K562 (cell line): ENCODE data around the gene MAP2K6. TPM values are rescaled to one million over a fixed set of nuclear protein-coding genes. Genes with fewer than 3 reads are reported as not detected.

Experiments
- ATAC-seq: fragments of 200-7000 bp; cut with Tn5 transposase; 3 replicates; pipeline ENCODE4 v1.9.1; 2020; ENCODE audit warnings: moderate library complexity
- BruUV-seq: library from RNA; stranded (reverse); fragments of 400-500 nt; replicated peaks from 2 replicates; lab custom pipeline; 2021; lab: Mats Ljungman, UMichigan
- CTCF ChIA-PET: fragments of 300-600 bp; formaldehyde crosslinking; extraction: SDS; loops from one replicate; lab custom pipeline; 2021; ENCODE audit warnings: low intra/inter-chr PET ratio; lab: Yijun Ruan, JAX
- POLR2A ChIA-PET: fragments of 300-600, 350-650 bp; sonication (Branson Sonifier 250); formaldehyde crosslinking; extraction: SDS; loops from one replicate; lab custom pipeline; 2021; ENCODE audit warnings: antibody characterized with exemption, inconsistent platforms; lab: Yijun Ruan, JAX
- DNase-seq, 4 experiments: peaks; one replicate each; pipeline versions ENCODE4 v3.0.0 to v3.0.0-alpha.2; 2011 to 2018; ENCODE audit warnings: low spot score in 3 of 4, mixed read lengths in 3 of 4; ENCODE audit errors: extremely low read depth in 1 of 4
- FAIRE-seq: peaks from 2 replicates; lab custom pipeline; 2011; peaks lifted over from hg19 to GRCh38; lab: Jason Lieb, UNC
- H2AFZ ChIP-seq: 2 replicates; pipeline ENCODE4 v1.6.0; 2011; ENCODE audit warnings: low read depth, low read length, control low read depth, inconsistent platforms
- H3K27ac ChIP-seq: fragments of 200-600 bp; 3 replicates; pipeline ENCODE4 v1.8.0; 2011; ENCODE audit warnings: low read depth, mild to moderate bottlenecking, control low read depth, inconsistent platforms, low read length, moderate library complexity, mixed read lengths; ENCODE audit errors: extremely low read depth
- H3K27me3 ChIP-seq, 2 experiments: fragments of 300-600 bp in 1 of 2; 2 replicates in 1 of 2; 3 replicates in 1 of 2; pipeline versions ENCODE4 v1.6.0 to v1.8.0; 2011; ENCODE audit warnings: inconsistent platforms in 2 of 2, low read length in 2 of 2, mild to moderate bottlenecking in 1 of 2, mixed read lengths in 1 of 2, moderate library complexity in 1 of 2; ENCODE audit not compliant: control insufficient read depth in 2 of 2, insufficient read depth in 2 of 2
- H3K36me3 ChIP-seq: fragments of 300-600 bp; 3 replicates; pipeline ENCODE4 v1.8.0; 2011; ENCODE audit warnings: mild to moderate bottlenecking, low read length, inconsistent platforms; ENCODE audit not compliant: control insufficient read depth, insufficient read depth
- H3K4me1 ChIP-seq, 2 experiments: fragments of 200-600 bp in 1 of 2; replicated peaks in 1 of 2; 2 replicates in 1 of 2; 3 replicates in 1 of 2; pipeline versions ENCODE4 v1.5.1 to v1.8.0; 2011; ENCODE audit warnings: inconsistent platforms in 2 of 2, low read length in 2 of 2, mild to moderate bottlenecking in 1 of 2, mixed read lengths in 1 of 2, moderate library complexity in 1 of 2; ENCODE audit not compliant: control insufficient read depth in 2 of 2, insufficient read depth in 2 of 2
- H3K4me2 ChIP-seq: 2 replicates; pipeline ENCODE4 v1.6.1; 2011; ENCODE audit warnings: low read length, control low read depth, inconsistent platforms, mixed read lengths; ENCODE audit not compliant: insufficient read depth
- H3K4me3 ChIP-seq: fragments of 200-600 bp; sonication (generic), shearing (Covaris generic); 2 replicates; pipeline ENCODE4 v1.5.1; 2016; ENCODE audit warnings: control low read depth, inconsistent platforms
- H3K79me2 ChIP-seq: fragments of 200-600 bp; 3 replicates; pipeline ENCODE4 v1.8.0; 2011; ENCODE audit warnings: low read length, inconsistent platforms; ENCODE audit not compliant: control insufficient read depth, insufficient read depth
- H3K9ac ChIP-seq, 2 experiments: 2 replicates each; pipeline versions ENCODE4 v1.6.0 to v1.6.1; 2011; ENCODE audit warnings: low read depth in 2 of 2, low read length in 2 of 2, control low read depth in 1 of 2, inconsistent platforms in 1 of 2, mild to moderate bottlenecking in 1 of 2, mixed read lengths in 1 of 2; ENCODE audit not compliant: insufficient read depth in 1 of 2
- H3K9me1 ChIP-seq: one replicate; pipeline ENCODE4 v1.6.0; 2011; ENCODE audit warnings: inconsistent platforms, mild to moderate bottlenecking, low read length, moderate library complexity; ENCODE audit not compliant: control insufficient read depth, insufficient read depth
- H3K9me3 ChIP-seq: replicated peaks from 2 replicates; pipeline ENCODE4 v1.5.1; 2011; ENCODE audit warnings: low read depth, low read length, inconsistent platforms; ENCODE audit not compliant: control insufficient read depth, insufficient read depth
- H4K20me1 ChIP-seq: replicated peaks from 2 replicates; pipeline ENCODE4 v1.6.1; 2011; ENCODE audit warnings: low read length, inconsistent platforms, mixed read lengths; ENCODE audit not compliant: control insufficient read depth, insufficient read depth
- AFF1 ChIP-seq, 2 experiments: fragments of 450-650 bp; IDR thresholded peaks; 2 replicates each; pipeline ENCODE4 v1.6.1; 2018; ENCODE audit warnings: mild to moderate bottlenecking in 2 of 2, low read depth in 1 of 2; ENCODE audit not compliant: partially characterized antibody in 2 of 2
- FOXP1 ChIP-seq: sonication (generic); formaldehyde crosslinking; IDR thresholded peaks from 2 replicates; pipeline ENCODE4 v1.8.0; 2022; ENCODE audit warnings: mild to moderate bottlenecking, missing genetic modification reagents
- FUS ChIP-seq: fragments of 200-400 bp; formaldehyde crosslinking; optimal IDR thresholded peaks from 2 replicates; pipeline ENCODE3; 2017; ENCODE audit warnings: low read depth, low read length
- IFI16 ChIP-seq: fragments of 250-450 bp; sonication (Bioruptor Pico); IDR thresholded peaks from 2 replicates; pipeline ENCODE4 v2.1.2; 2022; ENCODE audit warnings: mild to moderate bottlenecking, inconsistent platforms
- MEIS2 ChIP-seq: fragments of 450-650 bp; IDR thresholded peaks from 2 replicates; pipeline ENCODE4 v1.6.1; 2014; ENCODE audit warnings: mild to moderate bottlenecking; ENCODE audit not compliant: partially characterized antibody
- MXD1 ChIP-seq: fragments of 250-450 bp; sonication (Bioruptor Pico); IDR thresholded peaks from 2 replicates; pipeline ENCODE4 v1.8.0; 2021; ENCODE audit warnings: borderline replicate concordance, mild to moderate bottlenecking, moderate library complexity; ENCODE audit not compliant: poor library complexity, severe bottlenecking
- PTRF ChIP-seq: fragments of 450-650 bp; IDR thresholded peaks from 2 replicates; pipeline ENCODE4 v1.6.1; 2016; ENCODE audit warnings: mild to moderate bottlenecking, missing genetic modification characterization, missing compliant biosample characterization
- PTTG1 ChIP-seq: fragments of 450-650 bp; IDR thresholded peaks from 2 replicates; pipeline ENCODE4 v1.6.1; 2016; ENCODE audit warnings: low read depth, mild to moderate bottlenecking, missing genetic modification characterization, missing compliant biosample characterization
- TFE3 ChIP-seq: fragments of 450-650 bp; formaldehyde crosslinking; IDR thresholded peaks from 2 replicates; pipeline ENCODE4 v1.4.0; 2020; ENCODE audit warnings: mild to moderate bottlenecking, mixed read lengths
- WGBS: fragments of 100-300 bp; shearing (Covaris generic); methylation state at CpG from one replicate; pipeline ENCODE4 v1.1.6; 2016; ENCODE audit warnings: low coverage, mixed read lengths; ENCODE audit not compliant: insufficient coverage; ENCODE audit errors: missing lambda C conversion rate; 5-methylcytosine and 5-hydroxymethylcytosine counted together
- in situ Hi-C: fragments of 300-500 bp; cut with MboI; formaldehyde crosslinking; loops from 4 replicates; pipeline ENCODE4 v1.15.0; 2018; ENCODE audit warnings: inconsistent platforms, mixed read lengths
- intact Hi-C: fragments of 100-400 bp; cut with micrococcal nuclease; formaldehyde crosslinking; loops from 2 replicates; pipeline ENCODE4 v1.14.2; 2022
- polyA plus RNA-seq, 8 experiments: library from polyadenylated mRNA; depleted of rRNA in 4 of 8; stranded (reverse) in 5 of 8; unstranded in 3 of 8; fragments of >200 nt; fragmentation: Nextera tagmentation in 2 of 8; fragmentation: Illumina TruSeq in 1 of 8; extraction: Ambion mirVana in 2 of 8; extraction: Trizol in 1 of 8; gene quantifications; 2 replicates each; pipeline versions ENCODE4 v1.2.1 to v1.2.3, GENCODE V29; 2011 to 2014; ENCODE audit warnings: inconsistent platforms in 1 of 8, missing spikeins in 1 of 8
- total RNA-seq, 7 experiments: library from RNA; depleted of rRNA in 6 of 7; stranded (reverse); fragments of >200 nt in 6 of 7; fragmentation: Illumina TruSeq in 2 of 7; extraction: Trizol in 2 of 7; gene quantifications; 2 replicates each; pipeline versions ENCODE4 v1.2.1 to v1.2.3, GENCODE V29; 2011 to 2021; ENCODE audit warnings: low replicate concordance in 1 of 7

MAP2K6 gene
- total and polyA plus RNA-seq, 9 of the 15 experiments (the other 6 are each of a cell fraction or from before 2014, with no cell fraction given), result 0.07 to 0.13 TPM; not detected in 7

- no peak for TF ChIP-seq AFF1 (IDR thresholded peaks at IDR 0.05; ENCODE audit: low read depth in 1 of 2, partially characterized antibody in 2 of 2)
These were observed 124.3 kb downstream of the MAP2K6 start (continued) for GRCh38 chr17:69538795-69539194.

- no peak overlapping the region for H3K27ac ChIP-seq
- ChIA-PET CTCF (no interaction called here), POLR2A (no interaction called here)
- FAIRE-seq (no peak), DNase-seq (no peak), ATAC-seq (no peak)
- H3K36me3 ChIP-seq, result no peaks in the 10 kb centered on the region
- H3K27me3 ChIP-seq, result no peaks in the 10 kb centered on the region
- intact Hi-C loops (no loop called here), in situ Hi-C loops (no loop called here)
- H3K9ac ChIP-seq, result no peak overlapping the region
- H4K20me1 ChIP-seq, result no peaks in the 10 kb centered on the region
- H3K79me2 ChIP-seq, result no peaks in the 10 kb centered on the region
- H3K9me3 ChIP-seq, result no peaks in the 10 kb centered on the region
- H3K4me2 ChIP-seq, result no peak overlapping the region
- 0% methylated on average over 2 of the region's 2 CpGs for WGBS
- H3K9me1 ChIP-seq, result no peaks in the 10 kb centered on the region
- no peak overlapping the region for H3K4me3 ChIP-seq
- no peaks in the 10 kb centered on the region for H3K4me1 ChIP-seq
- BruUV-seq, result no TSS peak
- no peak overlapping the region for H2AFZ ChIP-seq
- TF ChIP-seq FUS (no peak), TFE3 (no peak), MEIS2 (no peak), MXD1 (CRISPR knock-in tag) (no peak), FOXP1 (no peak), PTRF (no peak), PTTG1 (tag) (no peak), IFI16 (CRISPR knock-in tag) (no peak)
These were observed 124.8 kb downstream of the MAP2K6 start for GRCh38 chr17:69539274-69539673.
